HS-27A (cell line): ENCODE measurements around the gene SLC25A22.
A peak's percentile ranks its signal among the peaks of the same experiment; 100 is the strongest.

ENCODE experiments used
- DNase-seq: peaks from one replicate; pipeline ENCODE4 v3.0.0-alpha.2; 2012; ENCODE audit warnings: low read depth, missing footprints

The SLC25A22 gene

DNA sequence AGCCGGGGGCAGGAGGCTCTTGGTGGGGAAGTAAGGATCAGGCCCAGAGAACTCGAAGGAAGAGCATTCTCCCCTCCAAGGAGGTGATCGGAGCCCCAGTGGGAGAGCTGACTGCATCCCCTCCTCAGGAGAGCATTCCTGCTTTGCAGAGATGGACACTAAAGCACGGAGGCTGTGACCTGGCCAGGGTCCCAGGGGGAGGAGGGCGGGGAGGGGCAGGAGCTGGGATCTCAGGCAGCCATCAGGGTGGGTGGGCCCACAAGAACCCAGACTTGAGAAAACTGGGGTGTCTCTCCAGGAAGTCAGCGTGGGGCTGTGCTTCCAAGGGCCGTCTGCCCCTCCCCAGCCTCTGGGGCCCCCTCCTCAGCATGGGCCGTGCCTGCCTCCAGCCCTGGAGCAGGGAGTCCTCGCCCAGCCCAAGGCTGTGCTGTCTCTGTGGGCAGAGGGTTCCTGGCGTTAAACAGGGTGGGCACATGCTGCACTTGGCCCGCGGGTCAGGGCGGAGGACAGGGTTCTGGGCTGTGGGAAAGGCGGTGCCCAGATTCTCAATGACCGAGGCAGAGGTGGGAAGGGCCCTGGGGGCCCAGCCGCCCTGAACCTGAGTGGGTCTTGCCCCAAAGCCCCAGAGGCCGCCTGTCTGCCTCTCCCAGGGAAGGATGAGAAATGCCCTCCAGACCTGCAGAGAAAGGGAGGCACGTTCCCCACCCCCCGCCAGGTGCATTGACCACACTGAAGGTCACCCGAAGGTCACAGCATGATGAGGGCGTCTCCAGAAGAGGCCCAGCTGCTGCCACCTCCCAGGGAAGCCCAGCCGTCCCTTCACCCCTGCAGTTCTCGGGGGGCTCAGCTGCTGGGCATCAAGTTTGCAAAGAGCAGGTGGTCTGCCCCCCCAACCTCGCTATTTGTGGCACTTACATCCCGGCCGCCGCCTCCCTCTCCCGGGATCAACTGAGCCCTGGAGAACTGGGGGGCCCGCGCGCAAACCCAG is 8.8 kb downstream of the SLC25A22 start:
- DNase-seq, result no peak

DNA sequence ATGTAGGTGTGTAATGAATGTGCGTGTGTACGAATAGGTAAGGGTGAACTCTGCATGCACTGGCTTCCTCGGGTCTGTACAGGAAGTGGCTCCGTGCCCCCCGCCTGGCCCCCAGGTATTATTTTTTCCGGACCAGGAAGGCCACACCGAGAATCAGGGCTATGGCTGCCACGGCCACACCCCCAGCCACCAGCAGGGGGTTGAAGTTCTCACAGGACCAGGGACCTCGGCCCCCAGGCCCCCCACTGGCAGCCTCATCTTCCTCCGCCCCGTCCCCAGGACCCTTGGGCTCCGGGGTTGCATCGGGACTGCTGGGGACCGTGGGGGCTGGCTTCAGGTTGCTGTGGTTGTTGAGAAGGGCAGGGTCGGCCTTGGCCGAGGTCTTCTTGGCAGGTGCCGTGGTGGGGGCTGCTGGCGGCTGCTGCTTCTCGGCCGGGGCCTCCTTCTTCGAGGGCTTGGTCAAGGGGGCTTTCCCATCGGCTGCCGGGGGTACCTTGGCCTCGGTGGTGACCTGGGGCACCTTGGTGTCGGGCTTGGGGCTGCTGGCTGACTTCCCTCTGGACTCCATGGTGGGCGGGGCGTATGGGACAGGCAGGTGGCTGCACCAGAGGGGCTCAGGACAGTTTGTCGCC is 10.0 kb downstream of the SLC25A22 start:
- DNase-seq, result no peak

DNA sequence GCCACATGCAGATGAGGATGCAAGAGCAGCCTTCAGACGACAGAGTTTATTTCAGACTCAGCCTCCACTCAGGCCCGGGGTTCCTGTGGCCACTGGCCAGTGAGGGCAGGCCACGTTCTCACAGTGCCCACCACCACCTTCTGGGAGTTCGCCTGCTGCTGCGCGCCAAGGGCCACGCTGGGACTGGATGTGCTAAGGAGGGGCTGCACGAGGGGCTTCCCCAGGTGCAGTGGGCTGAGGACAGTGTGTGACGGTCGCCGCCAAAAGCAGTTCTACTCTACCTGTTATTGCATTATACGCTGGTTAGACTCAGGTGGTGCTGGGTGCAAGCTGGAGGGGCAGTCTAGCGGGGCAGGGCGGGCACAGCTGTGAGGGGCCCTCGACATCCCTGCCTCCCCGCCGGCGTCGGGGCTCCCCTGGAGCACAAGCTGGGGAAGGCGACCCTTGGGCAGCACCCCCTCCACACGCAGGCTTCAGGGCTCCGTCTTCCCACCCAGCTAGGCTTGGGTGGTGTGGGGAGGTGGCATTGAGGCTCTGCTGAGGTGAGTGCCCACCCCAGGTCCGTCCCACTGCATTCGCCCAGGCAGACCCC is 10.9 kb downstream of the SLC25A22 start:
- no peak for DNase-seq

DNA sequence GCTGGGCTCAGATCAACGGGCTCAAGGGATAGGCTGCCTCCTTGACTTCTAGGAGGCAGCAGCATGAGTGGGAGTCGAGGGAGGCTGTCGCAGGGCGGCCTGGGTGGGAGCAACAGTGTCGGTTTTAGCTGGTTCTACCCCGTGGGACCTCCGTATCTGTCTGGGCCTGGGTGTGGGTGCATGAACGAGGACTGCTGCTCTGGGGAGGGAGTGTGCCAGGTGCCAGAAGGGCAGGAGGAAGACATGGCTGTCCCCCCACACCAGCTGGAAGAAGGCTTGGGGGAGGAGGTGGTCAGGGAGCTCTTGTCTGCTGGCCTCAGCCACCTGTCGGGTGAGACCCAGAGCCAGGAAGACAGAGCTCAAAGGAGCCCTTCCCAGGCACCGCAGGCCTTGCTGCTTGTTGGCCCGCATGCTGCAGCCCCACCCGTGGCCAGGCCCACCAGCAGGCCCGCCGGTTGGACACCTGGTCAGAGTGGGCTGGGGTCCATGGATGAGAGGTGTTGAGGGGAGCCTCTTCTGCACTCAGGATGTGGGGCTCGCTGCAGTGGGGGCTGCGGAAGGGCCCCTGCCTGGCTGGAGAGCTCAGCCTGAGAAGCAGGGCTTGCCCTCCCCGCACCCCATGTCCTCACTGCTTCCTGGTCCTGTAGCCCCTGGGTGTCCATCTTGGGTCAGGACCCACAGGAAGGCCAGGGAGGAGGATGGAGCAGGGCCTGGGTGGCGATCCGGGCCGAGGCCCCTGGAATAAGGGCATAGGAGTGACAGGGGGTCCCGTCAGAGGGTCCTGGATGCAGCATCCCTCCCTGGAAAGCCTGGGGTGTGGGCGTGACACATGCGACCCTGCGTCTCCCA is 11.6 kb downstream of the SLC25A22 start:
- no peak for DNase-seq

DNA sequence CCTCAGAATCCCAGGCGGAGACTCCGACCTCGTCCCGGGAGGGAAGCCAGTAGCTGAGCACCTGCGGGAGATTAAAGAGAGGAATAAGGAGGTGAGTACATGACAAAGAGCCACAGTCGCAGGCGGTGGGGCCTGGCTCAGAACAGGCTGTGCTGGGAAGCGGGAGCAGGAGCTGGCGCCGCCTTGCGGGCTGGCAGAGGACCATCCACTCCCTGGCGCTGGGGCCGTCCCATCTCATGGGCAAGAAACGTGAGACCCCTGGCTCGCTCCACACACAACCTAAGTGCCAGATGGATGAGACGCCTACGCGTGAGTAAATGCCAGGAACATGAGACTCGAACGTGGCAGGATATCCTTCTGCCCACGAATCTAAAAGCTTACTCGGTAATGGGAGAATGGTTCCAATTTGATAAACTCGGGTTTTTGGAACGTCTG is 14.5 kb downstream of the SLC25A22 start:
- DNase-seq, result no peak

DNA sequence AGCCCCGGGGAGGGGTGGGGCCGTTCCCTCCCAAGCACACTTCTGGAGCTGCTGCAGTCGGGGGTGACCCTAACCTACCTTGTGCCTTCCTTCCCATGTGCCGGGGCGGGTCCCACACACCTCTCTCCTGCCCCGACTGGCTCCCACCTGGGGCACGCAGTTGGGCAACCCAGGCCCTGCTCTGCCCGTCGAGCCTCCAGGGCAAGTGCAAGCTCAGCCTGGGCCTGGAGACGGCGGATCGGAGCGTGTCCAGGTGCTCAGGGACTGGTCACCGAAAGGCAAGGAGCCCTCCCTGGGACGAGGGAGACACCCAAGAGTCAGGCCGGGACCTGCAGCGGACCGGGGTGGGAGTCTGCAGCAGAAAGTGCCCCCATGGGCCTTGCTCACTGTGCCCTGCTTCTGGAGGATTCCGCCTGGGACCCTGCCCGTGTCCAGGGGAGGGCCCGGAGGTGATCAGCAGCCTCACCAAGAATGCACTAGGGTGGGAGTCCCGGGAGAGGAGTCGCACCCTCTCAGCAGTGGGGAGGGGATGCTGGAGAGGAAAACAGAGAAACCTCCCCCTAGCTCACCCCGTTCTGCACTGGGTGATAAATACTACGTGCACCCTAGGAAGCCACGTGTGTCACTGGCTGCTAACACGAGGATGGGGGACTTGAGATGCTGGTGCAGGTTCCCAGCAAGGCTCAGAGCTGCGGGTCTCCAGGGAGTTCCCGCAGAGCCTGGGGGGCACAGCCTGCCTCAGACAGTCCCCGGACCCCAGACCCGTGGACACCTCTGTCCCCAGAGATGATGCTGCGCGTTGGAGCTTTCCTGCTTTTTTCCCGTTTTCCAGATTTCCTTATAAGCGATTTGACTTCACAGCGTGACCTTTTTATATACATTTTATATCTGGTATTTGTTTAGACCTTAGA is 15.6 kb downstream of the SLC25A22 start:
- DNase-seq, result no peak

DNA sequence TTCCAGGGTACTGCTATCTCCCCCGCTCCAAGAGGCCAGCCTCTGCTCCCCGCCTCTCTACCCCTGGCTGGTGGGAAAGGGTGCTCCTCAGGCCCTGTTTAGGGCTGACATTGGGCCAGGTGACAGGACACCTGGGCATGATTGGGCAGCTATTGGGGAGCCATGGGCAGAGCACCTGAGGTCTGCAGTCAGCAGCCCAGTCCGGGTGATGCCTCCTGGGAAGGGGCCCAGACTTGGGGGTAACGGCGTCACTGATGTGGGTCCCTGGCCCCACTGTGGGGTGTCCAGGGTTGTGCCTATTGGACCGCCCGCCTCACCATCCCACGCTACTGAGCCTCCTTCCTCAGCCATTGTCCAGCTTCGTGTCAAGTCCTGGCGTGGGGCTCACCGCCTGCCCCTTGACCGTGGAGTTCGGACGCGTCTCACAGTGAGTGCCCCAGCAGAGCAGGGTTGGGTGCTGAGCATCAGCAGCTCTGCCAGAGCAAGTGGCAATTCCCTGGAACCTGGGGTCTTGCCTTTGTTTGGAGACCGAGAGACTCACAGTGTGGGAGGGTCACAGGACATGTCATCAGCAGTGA is 18.0 kb downstream of the SLC25A22 start:
- DNase-seq, result no peak

DNA sequence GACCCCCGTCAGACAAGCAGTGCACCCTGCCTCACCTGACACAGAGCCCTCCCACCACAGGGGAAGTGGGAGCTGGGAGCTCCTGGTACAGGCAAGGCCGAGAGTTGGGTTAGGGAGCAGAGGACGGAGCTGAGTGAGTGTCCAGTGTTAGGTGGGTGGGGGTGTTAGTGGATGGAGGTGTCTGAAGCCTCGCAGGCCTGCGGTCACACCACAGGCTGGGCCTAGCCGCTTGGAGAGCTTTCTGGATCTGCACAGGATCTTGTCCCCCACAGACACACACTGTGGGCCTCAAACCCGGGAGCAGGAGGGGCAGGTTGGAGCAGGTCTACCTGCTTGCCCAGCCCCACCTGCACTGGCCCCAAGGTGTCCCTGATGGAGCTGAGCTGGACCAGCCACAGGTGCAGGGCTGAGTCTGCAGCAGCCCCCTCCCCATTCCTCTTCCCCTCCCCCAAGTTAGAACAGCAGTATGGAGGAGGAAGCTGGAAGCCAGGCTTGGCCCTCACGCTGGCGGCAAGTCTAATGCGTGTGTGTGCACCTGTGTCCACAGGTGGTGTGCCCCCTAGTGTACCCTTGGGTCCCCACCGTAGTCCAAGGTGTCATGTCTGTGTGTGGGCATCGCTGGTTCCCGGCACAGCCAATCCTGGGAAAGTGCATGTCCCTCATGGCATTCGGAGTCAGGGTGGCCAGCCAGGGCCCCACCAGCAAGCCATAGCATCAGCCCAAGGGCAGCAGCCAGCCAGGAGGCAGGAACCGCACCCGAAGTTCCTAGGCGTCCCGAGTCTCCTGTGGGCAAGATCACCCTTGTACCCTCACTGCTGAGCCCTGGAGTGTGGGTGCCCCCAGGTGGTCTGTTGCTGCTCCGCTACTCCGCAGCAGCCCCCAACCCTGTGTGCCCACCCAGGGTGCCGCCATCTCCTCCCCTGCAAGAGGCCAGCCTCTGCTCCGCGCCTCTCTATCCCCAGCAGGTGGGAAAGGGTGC is 18.8 kb downstream of the SLC25A22 start:
- DNase-seq, result no peak

DNA sequence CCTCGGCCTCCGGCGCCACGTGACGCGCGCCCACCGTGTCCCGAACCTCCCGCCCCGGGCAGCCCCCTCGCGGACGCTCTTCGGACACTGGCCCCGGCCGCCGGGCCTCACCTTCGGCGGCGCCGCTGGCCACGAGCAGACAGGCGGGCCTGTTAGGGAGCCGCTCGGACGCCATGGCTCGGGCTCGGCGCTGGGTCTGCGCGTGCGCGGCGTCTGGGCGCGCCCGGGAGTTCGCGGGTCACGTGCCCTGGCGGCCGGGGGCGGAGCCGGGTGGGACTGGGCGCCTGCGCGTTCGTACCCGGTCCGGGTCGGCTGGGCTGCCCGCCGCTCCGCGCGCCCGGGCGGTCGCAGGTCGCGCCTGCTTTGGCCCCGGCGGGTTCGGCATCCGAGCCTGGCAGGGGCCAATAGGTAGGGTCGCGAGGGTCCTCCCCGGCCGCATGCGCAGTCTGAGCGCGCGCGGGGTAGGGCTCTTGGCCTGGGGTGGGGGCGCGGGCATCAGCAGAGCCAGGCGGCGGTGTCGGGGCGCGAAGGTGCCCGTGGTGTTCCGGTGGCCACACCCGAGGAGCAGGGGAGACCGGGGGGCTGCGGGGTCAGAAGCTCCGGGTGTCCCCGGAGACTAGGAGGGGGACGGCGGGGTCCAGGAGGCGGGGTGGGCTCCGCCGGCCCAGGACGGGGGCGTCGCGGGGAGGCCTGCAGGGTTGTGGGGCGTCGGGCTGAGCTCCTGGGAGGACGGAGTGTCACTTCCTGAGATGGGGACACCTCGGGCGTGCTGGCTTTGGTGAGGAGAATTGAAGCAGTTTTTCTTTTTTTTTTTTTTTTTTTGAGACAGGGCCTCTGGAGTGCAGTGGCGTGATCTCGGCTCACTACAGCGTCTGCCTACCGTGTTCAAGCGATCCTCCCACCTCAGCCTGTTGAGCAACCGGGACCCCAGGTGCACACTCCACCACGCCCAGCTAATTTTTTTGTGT is 20.5 kb downstream of the SLC25A22 start, which contains the start of gene GATD1:
TSS of gene GATD1 (minus strand) at position 200 of the 968 bp plus-strand sequence. CDS start at position 175, 25 bp downstream.
- DNase-seq, result peak; percentile 64

DNA sequence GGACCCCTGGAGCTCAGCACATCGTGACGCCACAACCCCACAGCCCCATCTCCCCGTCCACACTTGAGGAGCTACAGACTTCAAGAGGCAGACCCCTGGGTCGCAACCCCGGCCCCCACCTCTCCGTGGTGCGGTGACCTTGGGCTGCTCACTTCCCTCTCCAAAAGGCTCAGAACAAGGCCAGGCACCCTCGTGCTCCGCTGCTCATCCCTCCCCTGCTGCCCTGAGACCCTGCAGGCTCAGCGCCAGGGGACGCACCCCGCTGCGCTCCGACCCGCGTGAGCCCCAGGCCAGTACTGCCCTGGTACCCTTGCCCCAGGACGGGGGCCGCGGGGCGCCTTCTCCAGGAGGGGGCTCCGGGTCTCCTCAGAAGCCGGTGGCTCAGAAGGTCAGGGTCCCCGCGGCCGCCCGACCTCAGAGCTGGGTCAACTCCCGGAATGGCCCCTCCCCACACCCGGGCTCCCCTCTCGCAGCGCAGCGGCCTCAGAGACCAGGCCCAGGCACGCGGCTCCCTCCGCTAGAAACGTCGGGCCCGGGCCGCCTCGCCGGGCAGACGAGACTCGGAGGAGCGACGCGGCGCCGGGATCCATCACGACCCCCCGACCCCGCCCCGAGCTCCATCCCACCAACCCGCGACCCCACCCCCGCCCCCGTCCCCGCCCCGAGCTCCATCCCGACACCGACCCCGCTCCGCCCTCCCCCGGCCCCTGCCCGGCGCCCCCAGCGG is 21.4 kb downstream of the SLC25A22 start:
- no peak for DNase-seq

DNA sequence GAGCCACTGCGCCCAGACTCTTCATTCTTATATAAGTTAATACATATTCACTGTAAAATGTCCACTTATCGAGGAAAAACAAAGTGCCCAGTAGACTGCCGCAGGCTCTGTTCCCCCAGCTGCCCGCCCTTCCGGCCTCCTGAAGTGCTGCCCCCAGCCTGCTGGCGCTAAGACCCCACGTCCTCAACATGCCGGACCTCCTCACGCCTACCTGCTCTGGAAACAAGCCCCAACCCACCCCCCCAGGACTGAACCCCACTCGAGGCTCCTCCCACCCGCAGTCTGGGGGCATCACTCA is 21.9 kb downstream of the SLC25A22 start:
- DNase-seq, result no peak

DNA sequence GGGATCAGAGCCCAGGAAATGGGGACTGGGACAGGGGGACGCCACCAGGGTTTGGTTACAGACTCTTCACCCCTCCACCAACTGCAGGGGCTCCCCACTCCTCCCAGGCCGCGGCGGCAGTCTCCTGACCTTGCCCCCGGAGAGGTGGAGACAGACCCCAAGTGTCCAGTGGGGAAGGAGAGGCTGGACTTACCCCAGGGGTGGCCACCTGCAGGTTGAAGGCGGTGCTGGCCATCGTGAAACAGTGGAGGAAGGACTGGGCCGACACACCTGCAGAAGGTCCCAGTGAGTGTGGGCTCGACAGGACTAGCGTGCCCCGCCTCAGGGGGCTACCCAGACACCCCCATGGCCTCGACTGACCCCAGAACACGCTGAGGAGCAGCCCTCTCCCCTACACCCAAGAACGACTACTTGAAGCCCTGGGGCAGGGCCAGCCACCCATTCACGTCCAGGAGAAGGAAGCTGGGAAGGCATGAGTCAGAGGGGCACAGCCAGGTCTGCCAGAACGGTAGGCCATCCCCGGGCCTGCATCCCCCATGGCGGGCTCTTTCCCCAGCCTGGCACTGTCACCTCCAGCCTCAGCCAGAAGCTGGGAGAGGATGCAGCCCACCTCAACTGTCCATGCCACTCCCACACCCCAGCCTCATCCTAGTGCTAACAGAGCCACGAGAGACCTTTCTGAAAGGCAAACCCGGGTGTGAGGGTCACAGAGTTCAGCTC is 23.0 kb downstream of the SLC25A22 start:
- no peak for DNase-seq

DNA sequence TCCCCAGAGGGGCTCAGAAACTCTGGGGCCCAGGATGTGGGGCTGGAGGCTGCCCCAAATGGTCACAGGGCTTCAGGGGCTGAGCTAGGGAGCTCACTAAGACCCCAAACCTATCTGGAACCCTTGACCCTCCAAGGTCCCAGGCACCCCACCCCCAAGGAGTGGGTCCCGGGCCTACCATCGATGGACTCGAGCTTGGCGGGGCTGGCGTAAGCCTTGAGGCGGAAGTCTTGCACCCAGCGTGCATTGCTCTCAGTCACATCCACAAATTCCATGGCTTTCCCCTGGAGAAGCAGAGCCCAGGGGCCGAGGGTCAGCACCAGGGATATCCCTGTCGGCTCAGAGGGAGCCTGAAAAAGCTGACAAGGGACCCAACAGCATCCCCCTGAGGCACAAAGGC is 24.3 kb downstream of the SLC25A22 start:
- DNase-seq, result no peak

DNA sequence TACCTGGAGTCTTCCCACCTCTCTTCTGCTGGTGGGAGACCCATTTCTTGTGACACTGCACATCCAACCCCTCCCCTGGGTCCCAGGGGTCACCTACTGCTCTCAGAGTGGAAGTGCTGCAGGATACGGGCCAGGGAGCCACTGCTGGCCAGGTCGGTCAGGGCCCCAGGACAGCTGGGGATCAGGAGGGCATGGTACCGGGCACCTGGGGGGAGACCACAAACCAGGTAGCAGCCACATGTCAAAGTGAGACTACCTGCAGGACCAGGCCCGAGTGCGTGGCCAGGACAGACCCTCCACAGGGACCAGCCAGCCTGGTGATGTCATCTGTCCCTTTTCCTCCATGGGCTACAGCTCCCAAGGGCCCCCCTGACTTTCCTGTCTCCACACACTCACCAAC is 24.7 kb downstream of the SLC25A22 start:
- DNase-seq, result no peak

DNA sequence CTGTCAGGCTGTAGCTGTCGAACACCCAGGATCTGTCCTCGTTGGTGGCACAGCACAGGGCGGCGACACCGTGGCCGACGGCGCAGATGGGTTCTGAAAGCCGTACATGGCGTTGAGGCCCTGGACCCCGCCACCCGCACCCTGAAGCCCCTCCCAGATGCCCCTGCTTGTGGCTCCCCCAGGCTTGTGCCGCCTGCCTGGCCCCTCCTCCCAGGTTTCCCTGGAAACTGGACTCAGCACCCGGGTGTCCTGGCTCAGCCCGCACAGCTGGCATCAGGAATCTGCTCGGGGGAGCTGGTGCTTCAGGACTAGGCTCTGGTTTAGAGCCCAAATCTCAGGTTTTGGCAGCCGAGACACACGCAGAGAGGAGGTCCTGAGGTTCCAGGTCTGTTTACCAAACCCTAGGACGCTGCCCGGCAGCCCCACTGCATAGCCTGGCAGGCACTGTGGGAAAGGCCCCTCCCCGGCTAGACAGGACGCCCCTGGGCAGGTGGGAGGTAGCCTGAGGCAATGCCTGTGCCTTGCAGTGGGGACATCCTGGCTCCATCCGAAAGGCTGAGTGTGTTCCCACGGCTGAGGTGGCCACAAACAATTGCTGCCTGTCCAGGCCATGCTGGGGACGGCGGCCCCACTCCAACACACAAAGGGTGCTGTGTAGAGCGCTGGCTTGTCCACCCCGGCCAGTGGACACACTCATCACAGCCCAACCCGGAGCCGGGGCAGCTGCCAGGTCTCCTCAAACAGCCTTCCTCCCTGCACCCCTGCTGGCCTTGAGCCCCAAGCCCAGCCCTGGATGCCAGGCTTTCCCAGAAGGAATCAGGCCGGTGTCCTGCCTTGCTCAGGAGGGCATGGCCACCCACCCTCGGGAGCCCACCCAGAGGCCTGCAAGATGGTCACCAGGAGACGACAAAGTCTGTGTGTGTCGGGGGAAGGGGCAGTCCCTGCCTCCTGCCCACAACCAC is 25.4 kb downstream of the SLC25A22 start:
- DNase-seq, result no peak
